ENCODE data around the gene LANCL3. TPM values are rescaled to one million over a fixed set of nuclear protein-coding genes. Genes with fewer than 3 reads are reported as not detected.
A peak's percentile ranks its signal among the peaks of the same experiment; 100 is the strongest.
"Not testable (repeated sequence)": the region's sequence is repeated elsewhere in the genome, so short reads cannot be mapped to it uniquely, and the experiment has no call there.

LANCL3 gene
- total RNA-seq, 1 experiment from 2014 or later = 0.48 TPM

- TF ChIP-seq E2F5 (CRISPR knock-in tag; IDR thresholded peaks at IDR 0.05) (no peak), NFATC4 (CRISPR knock-in tag; IDR thresholded peaks at IDR 0.05) (no peak), CREM (CRISPR knock-in tag; IDR thresholded peaks at IDR 0.05) (no peak)
Observed at GRCh38 chrX:37545066-37545465, 26.4 kb upstream of the LANCL3 start (continued).

- H3K4me3 Mint-ChIP-seq; H3K27ac Mint-ChIP-seq; CTCF ChIA-PET; H3K9me3 Mint-ChIP-seq; ATAC-seq; H3K27me3 Mint-ChIP-seq (ENCODE audit: low read depth); H3K36me3 Mint-ChIP-seq; DNase-seq (ENCODE audit: low spot score); H3K4me1 Mint-ChIP-seq; POLR2A ChIA-PET: not testable (repeated sequence)
Observed at GRCh38 chrX:37549619-37550018, 21.8 kb upstream of the LANCL3 start.

GRCh38 chrX:37553476-37553875 is 18.0 kb upstream of the LANCL3 start:
- H3K36me3 Mint-ChIP-seq = no peaks in the 10 kb centered on the region
- H3K4me1 Mint-ChIP-seq = no peaks in the 10 kb centered on the region
- H3K27ac Mint-ChIP-seq = no peak overlapping the region
- peak; percentile 60 for ATAC-seq
- CTCF ChIA-PET = no interaction called here
- H3K27me3 Mint-ChIP-seq (ENCODE audit: low read depth) = no peaks in the 10 kb centered on the region
- TF ChIP-seq E2F4 (CRISPR knock-in tag; IDR thresholded peaks at IDR 0.05; ENCODE audit: borderline replicate concordance, low read depth) = no peak
- no peak for TF ChIP-seq TCF7 (CRISPR knock-in tag; IDR thresholded peaks at IDR 0.05; ENCODE audit: low read depth)
- TF ChIP-seq MXD4 (CRISPR knock-in tag; IDR thresholded peaks at IDR 0.05; ENCODE audit: borderline replicate concordance) = no peak
- no peak for TF ChIP-seq IRF2 (CRISPR knock-in tag; IDR thresholded peaks at IDR 0.05; ENCODE audit: borderline replicate concordance, low read depth)
- no peak for TF ChIP-seq ATF1 (CRISPR knock-in tag; IDR thresholded peaks at IDR 0.05)
- no peak for TF ChIP-seq ZNF396 (CRISPR knock-in tag; IDR thresholded peaks at IDR 0.05; ENCODE audit: borderline replicate concordance)
- no peak for TF ChIP-seq IRF1 (CRISPR knock-in tag; IDR thresholded peaks at IDR 0.05)
- TF ChIP-seq CREM (CRISPR knock-in tag; IDR thresholded peaks at IDR 0.05) = no peak
- no peak for TF ChIP-seq ZNF416 (CRISPR knock-in tag; IDR thresholded peaks at IDR 0.05)
- TF ChIP-seq FOXP1 (CRISPR knock-in tag; IDR thresholded peaks at IDR 0.05; ENCODE audit: borderline replicate concordance) = no peak
- no peak for TF ChIP-seq OVOL2 (CRISPR knock-in tag; IDR thresholded peaks at IDR 0.05; ENCODE audit: borderline replicate concordance)
- TF ChIP-seq PRDM15 (CRISPR knock-in tag; IDR thresholded peaks at IDR 0.05) = no peak
- no peak for TF ChIP-seq CTCF (IDR thresholded peaks at IDR 0.05)
- no peak for TF ChIP-seq NFATC4 (CRISPR knock-in tag; IDR thresholded peaks at IDR 0.05)
- no peak for TF ChIP-seq CREB1 (CRISPR knock-in tag; IDR thresholded peaks at IDR 0.05)
- no peak for TF ChIP-seq TP53 (CRISPR knock-in tag; IDR thresholded peaks at IDR 0.05)
- TF ChIP-seq ZNF512 (CRISPR knock-in tag; IDR thresholded peaks at IDR 0.05; ENCODE audit: borderline replicate concordance) = no peak
- no peak for TF ChIP-seq ZNF232 (CRISPR knock-in tag; IDR thresholded peaks at IDR 0.05)
- no peak for TF ChIP-seq HMGXB4 (CRISPR knock-in tag; IDR thresholded peaks at IDR 0.05)
- no peak for TF ChIP-seq TEAD1 (CRISPR knock-in tag; IDR thresholded peaks at IDR 0.05)
- H3K9me3 Mint-ChIP-seq = no peaks in the 10 kb centered on the region
- DNase-seq (ENCODE audit: low spot score) = no peak
- POLR2A ChIA-PET = no interaction called here
- no peak overlapping the region for H3K4me3 Mint-ChIP-seq

- ATAC-seq; H3K9me3 Mint-ChIP-seq; CTCF ChIA-PET; H3K4me3 Mint-ChIP-seq; H3K27me3 Mint-ChIP-seq (ENCODE audit: low read depth); DNase-seq (ENCODE audit: low spot score); H3K27ac Mint-ChIP-seq; POLR2A ChIA-PET; H3K36me3 Mint-ChIP-seq; H3K4me1 Mint-ChIP-seq: not testable (repeated sequence)
Observed at GRCh38 chrX:37565254-37565653, 6.2 kb upstream of the LANCL3 start.

All from WTC11 (cell line).